Gastrocnemius medialis (tissue), 4 donors: ENCODE results near the gene RBBP8NL.

ENCODE experiments used
- CTCF ChIP-seq, 5 experiments: fragments of 450-650 bp in 3 of 5; fragments of 200-600 bp in 2 of 5; sonication (generic) in 2 of 5; IDR thresholded peaks in 4 of 5; conservative IDR thresholded peaks in 1 of 5; 1 replicate in 4 of 5; 2 replicates in 1 of 5; pipeline ENCODE4 v1.5.1; 2016 to 2019; ENCODE audit warnings: antibody characterized with exemption in 5 of 5, mild to moderate bottlenecking in 3 of 5, moderate library complexity in 3 of 5
- POLR2A ChIP-seq, 2 donors: fragments of 450-650 bp; IDR thresholded peaks; one replicate each; pipeline ENCODE4 v1.6.1; 2017; ENCODE audit warnings: antibody characterized with exemption in 2 of 2, mild to moderate bottlenecking in 2 of 2, moderate library complexity in 2 of 2

- TF ChIP-seq CTCF (IDR thresholded peaks at IDR 0.05 in 4 of 5, conservative IDR thresholded peaks at IDR 0.05 in 1 of 5) (no peak), POLR2A (IDR thresholded peaks at IDR 0.05) (no peak)
These were observed 45.7 kb upstream of the RBBP8NL start for GRCh38 chr20:62472941-62473585.
